ENCODE measurements around the gene CXCL16. TPM values are rescaled to one million over a fixed set of nuclear protein-coding genes. Genes with fewer than 3 reads are reported as not detected.

CXCL16 gene
- total and polyA plus RNA-seq, 7 donors, result 4.6 to 32.8 (median 6.8) TPM

DNA sequence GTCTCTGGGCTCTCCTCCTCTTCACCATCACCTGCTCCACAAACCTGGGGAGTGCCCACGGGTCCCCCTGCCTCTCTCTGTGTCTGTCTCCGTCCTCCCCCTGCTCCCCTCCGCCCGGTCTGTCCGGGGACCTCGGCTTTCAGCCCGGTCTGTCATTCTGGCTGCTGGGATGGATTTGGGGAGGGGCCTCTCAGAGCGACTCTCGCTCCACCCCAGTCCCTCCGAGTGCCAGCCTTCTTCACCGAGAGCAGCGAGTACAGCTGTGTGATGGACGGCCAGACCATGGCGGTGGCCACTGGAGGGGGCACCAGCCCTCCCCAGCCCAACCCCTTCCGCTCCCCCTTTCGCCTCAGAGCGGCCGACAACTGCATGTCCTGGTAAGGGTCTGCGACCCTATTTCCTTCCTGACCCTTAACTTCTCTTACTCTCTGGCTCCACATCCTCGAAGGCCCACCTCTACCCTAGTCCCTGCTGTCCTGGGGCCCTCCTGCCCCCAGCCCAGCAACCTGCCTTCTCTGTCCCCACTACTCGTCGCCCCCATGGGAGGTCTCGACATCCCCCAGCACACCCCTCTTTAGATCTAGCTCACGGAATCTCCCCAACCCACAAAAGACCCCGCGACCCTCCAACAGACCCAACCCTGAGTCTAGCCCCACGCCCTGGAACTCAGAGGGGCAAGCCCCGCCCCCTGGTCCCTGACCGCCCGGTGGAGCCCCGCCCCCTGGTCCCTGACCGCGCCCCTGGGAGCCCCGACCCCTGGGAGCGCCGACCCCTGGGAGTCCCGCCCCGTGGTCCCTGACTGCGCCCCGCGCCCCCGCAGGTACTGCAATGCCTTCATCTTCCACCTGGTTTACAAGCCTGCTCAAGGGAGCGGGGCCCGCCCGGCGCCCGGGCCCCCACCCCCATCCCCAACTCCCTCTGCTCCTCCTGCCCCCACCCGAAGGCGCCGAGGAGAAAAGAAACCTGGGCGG, 5.6 kb upstream of the CXCL16 start:
- Histone ChIP-seq H3K27me3 (peaks cover 7 to 58% (median 27%) of the 10 kb centered on the region in 3 donors), H3K4me3 (no peak overlapping the region), H3K4me1 (peaks cover 0 to 9% (median 0%) of the 10 kb centered on the region in 4 donors), H3K27ac (no peak overlapping the region), H3K9me3 (no peaks in the 10 kb centered on the region), H3K36me3 (no peaks in the 10 kb centered on the region)
- no peak for DNase-seq
- 12 to 15% methylated on average over 51 of the region's 51 CpGs for WGBS, 2 donors
- no peak for TF ChIP-seq POLR2AphosphoS5 (IDR thresholded peaks at IDR 0.05)
- no peak for TF ChIP-seq POLR2A (IDR thresholded peaks at IDR 0.05)
- TF ChIP-seq, protein P1, sequence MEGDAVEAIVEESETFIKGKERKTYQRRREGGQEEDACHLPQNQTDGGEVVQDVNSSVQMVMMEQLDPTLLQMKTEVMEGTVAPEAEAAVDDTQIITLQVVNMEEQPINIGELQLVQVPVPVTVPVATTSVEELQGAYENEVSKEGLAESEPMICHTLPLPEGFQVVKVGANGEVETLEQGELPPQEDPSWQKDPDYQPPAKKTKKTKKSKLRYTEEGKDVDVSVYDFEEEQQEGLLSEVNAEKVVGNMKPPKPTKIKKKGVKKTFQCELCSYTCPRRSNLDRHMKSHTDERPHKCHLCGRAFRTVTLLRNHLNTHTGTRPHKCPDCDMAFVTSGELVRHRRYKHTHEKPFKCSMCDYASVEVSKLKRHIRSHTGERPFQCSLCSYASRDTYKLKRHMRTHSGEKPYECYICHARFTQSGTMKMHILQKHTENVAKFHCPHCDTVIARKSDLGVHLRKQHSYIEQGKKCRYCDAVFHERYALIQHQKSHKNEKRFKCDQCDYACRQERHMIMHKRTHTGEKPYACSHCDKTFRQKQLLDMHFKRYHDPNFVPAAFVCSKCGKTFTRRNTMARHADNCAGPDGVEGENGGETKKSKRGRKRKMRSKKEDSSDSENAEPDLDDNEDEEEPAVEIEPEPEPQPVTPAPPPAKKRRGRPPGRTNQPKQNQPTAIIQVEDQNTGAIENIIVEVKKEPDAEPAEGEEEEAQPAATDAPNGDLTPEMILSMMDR (IDR thresholded peaks at IDR 0.05), result no peak
- no peak for TF ChIP-seq EP300 (IDR thresholded peaks at IDR 0.05)
- intact Hi-C loops (cut with DNase I), result no loop called here

GRCh38 chr17:4743898-4744297, 4.2 kb upstream of the CXCL16 start:
- H3K4me1 ChIP-seq, result peaks cover 0 to 13% (median 6%) of the 10 kb centered on the region in 4 donors
- H3K27me3 ChIP-seq, result peaks cover 7 to 48% (median 27%) of the 10 kb centered on the region in 3 donors
- no peak for DNase-seq
- H3K4me3 ChIP-seq, result no peak overlapping the region
- intact Hi-C loops (cut with DNase I), result no loop called here
- H3K27ac ChIP-seq, result no peak overlapping the region
- WGBS, 2 donors, result 86 to 92% methylated on average over 9 of the region's 9 CpGs
- TF ChIP-seq EP300 (IDR thresholded peaks at IDR 0.05) (no peak), POLR2A (IDR thresholded peaks at IDR 0.05) (no peak), POLR2AphosphoS5 (IDR thresholded peaks at IDR 0.05) (no peak)
- TF ChIP-seq, protein P1 (IDR thresholded peaks at IDR 0.05), result no peak
- no peaks in the 10 kb centered on the region for H3K36me3 ChIP-seq
- H3K9me3 ChIP-seq, result no peaks in the 10 kb centered on the region

DNA sequence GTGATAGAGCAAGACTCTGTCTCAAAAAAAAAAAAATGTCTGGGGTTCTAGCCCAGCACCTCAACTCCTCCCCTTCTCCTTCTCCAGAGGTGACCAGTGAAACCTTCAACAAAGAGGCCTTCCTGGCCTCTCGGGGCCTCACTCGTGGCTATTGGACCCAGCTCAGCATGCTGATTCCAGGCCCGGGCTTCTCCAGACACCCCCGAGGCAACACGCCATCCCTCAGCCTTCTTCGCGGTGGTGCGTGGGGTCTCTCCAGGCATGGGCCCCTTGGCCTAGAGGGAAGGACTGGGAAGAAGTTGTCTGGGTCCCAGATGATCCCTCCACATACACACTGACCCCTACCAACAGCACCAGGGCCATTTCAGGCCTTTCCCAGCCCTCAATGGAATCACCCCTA, 3.5 kb upstream of the CXCL16 start:
- Histone ChIP-seq H3K36me3 (no peaks in the 10 kb centered on the region), H3K27ac (no peak overlapping the region), H3K9me3 (no peaks in the 10 kb centered on the region), H3K27me3 (peaks cover 7 to 41% (median 27%) of the 10 kb centered on the region in 3 donors), H3K4me1 (peaks cover 0 to 20% (median 13%) of the 10 kb centered on the region in 4 donors), H3K4me3 (no peak overlapping the region)
- DNase-seq, result no peak
- 93% methylated on average over 8 of the region's 8 CpGs for WGBS, 2 donors
- TF ChIP-seq, protein P1 (IDR thresholded peaks at IDR 0.05), result no peak
- no peak for TF ChIP-seq POLR2A (IDR thresholded peaks at IDR 0.05)
- TF ChIP-seq EP300 (IDR thresholded peaks at IDR 0.05), result no peak
- intact Hi-C loops (cut with DNase I), result no loop called here

DNA sequence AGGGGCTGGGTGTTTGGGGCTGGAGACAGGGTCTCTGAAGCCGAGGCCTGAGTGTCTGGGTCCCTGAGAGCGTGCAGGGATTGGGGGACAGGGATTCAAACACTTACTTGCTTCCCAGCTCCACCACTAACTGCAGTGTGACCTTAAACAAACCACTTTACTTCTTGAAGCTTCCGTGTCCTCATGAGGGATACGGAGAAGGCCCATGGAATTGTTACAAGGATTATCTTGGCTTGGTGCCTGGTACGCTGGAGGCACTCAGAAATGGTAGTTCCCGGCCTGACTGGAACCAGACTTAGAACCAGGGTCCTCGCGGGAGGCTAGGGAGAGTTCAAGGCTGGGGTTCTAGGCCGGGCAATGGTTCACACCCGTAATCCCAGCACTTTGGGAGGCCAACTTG, 2.9 kb upstream of the CXCL16 start:
- Histone ChIP-seq H3K27ac (no peak overlapping the region), H3K9me3 (no peaks in the 10 kb centered on the region), H3K4me3 (no peak overlapping the region), H3K36me3 (no peaks in the 10 kb centered on the region), H3K4me1 (peaks cover 0 to 21% (median 14%) of the 10 kb centered on the region in 4 donors), H3K27me3 (peaks cover 7 to 36% (median 27%) of the 10 kb centered on the region in 3 donors)
- intact Hi-C loops (cut with DNase I), result no loop called here
- WGBS, 2 donors, result 55 to 80% methylated on average over 10 of the region's 10 CpGs
- DNase-seq, result no peak
- TF ChIP-seq, protein P1 (IDR thresholded peaks at IDR 0.05), result no peak
- TF ChIP-seq POLR2A (IDR thresholded peaks at IDR 0.05) (no peak), POLR2AphosphoS5 (IDR thresholded peaks at IDR 0.05) (no peak), EP300 (IDR thresholded peaks at IDR 0.05) (no peak)
